ENCODE results near the gene VCL. TPM values are rescaled to one million over a fixed set of nuclear protein-coding genes. Genes with fewer than 3 reads are reported as not detected.

The VCL gene
- total RNA-seq, 2 experiments from 2014 or later: 27.8 to 29.2 TPM

GRCh38 chr10:74067373-74068352 lies 69.7 kb downstream of the VCL start:
- Mint-ChIP-seq H3K4me3 (no peak overlapping the region), H3K9me3 (peaks cover 6% of the 10 kb centered on the region)

GRCh38 chr10:74071157-74071556 lies 73.2 kb downstream of the VCL start:
- Mint-ChIP-seq H3K27me3 (no peaks in the 10 kb centered on the region), H3K4me1 (ENCODE audit: low read depth) (peaks cover 8% of the 10 kb centered on the region), H3K36me3 (peaks cover 12% of the 10 kb centered on the region), H3K4me3 (no peak overlapping the region), H3K27ac (no peak overlapping the region), H3K9me3 (no peaks in the 10 kb centered on the region)
- intact Hi-C loops (cut with micrococcal nuclease): no loop called here
- POLR2A ChIA-PET: no interaction called here
- CTCF ChIA-PET: interaction anchor here (0.8 kb wide), 1 partner anchor 10 kb away, joined by 3 read pairs; no protein-coding TSS in a partner anchor
- DNase-seq: no peak

More at GRCh38 chr10:74067373-74068352, 69.7 kb downstream of the VCL start:
- Mint-ChIP-seq H3K4me1 (ENCODE audit: low read depth) (peaks cover 11% of the 10 kb centered on the region), H3K27ac (no peak overlapping the region), H3K27me3 (no peaks in the 10 kb centered on the region), H3K36me3 (peaks cover 16% of the 10 kb centered on the region)
- ChIA-PET CTCF (no interaction called here), POLR2A (no interaction called here)
- intact Hi-C loops (cut with micrococcal nuclease): no loop called here
- DNase-seq: no peak

- peaks cover 12% of the 10 kb centered on the region for H3K4me1 Mint-ChIP-seq (ENCODE audit: low read depth)
- intact Hi-C loops (cut with micrococcal nuclease): no loop called here
- no peak for DNase-seq
- ChIA-PET CTCF (interaction anchor here (2.7 kb wide), 1 partner anchor 132 kb away, joined by 11 read pairs; no protein-coding TSS in a partner anchor), POLR2A (no interaction called here)
- no peak overlapping the region for H3K4me3 Mint-ChIP-seq
- peaks cover 14% of the 10 kb centered on the region for H3K36me3 Mint-ChIP-seq
- H3K27ac Mint-ChIP-seq: no peak overlapping the region
- H3K9me3 Mint-ChIP-seq: no peaks in the 10 kb centered on the region
- no peaks in the 10 kb centered on the region for H3K27me3 Mint-ChIP-seq
Measured at GRCh38 chr10:74072503-74072902, 74.6 kb downstream of the VCL start.

- Mint-ChIP-seq H3K36me3 (peaks cover 14% of the 10 kb centered on the region), H3K4me1 (ENCODE audit: low read depth) (peaks cover 39% of the 10 kb centered on the region), H3K9me3 (no peaks in the 10 kb centered on the region), H3K4me3 (no peak overlapping the region), H3K27ac (no peak overlapping the region), H3K27me3 (no peaks in the 10 kb centered on the region)
- DNase-seq: no peak
- intact Hi-C loops (cut with micrococcal nuclease): no loop called here
- POLR2A ChIA-PET: interaction anchor here (0.9 to 1.2 kb wide), 2 partner anchors 42 to 119 kb away, joined by 3 read pairs; no protein-coding TSS in a partner anchor
- CTCF ChIA-PET: interaction anchor here (0.7 to 1.1 kb wide), 3 partner anchors 24 to 190 kb away, joined by 3 to 4 read pairs (median 3); no protein-coding TSS in a partner anchor
Measured at GRCh38 chr10:74075906-74076305, 78.0 kb downstream of the VCL start.

- ChIA-PET POLR2A (interaction anchor here (0.5 to 1.2 kb wide), 4 partner anchors 13 to 120 kb away, joined by 3 to 5 read pairs (median 3); no protein-coding TSS in a partner anchor), CTCF (interaction anchor here (1.5 kb wide), 1 partner anchor 120 kb away, joined by 6 read pairs; no protein-coding TSS in a partner anchor)
- H3K36me3 Mint-ChIP-seq: peaks cover 14% of the 10 kb centered on the region
- no peak for DNase-seq
- no peak overlapping the region for H3K4me3 Mint-ChIP-seq
- H3K9me3 Mint-ChIP-seq: no peaks in the 10 kb centered on the region
- intact Hi-C loops (cut with micrococcal nuclease): no loop called here
- H3K27me3 Mint-ChIP-seq: no peaks in the 10 kb centered on the region
- no peak overlapping the region for H3K27ac Mint-ChIP-seq
- H3K4me1 Mint-ChIP-seq (ENCODE audit: low read depth): peaks cover 44% of the 10 kb centered on the region
Measured at GRCh38 chr10:74076961-74077360, 79.0 kb downstream of the VCL start.

- Mint-ChIP-seq H3K36me3 (peaks cover 14% of the 10 kb centered on the region), H3K4me1 (ENCODE audit: low read depth) (peaks cover 44% of the 10 kb centered on the region), H3K4me3 (no peak overlapping the region), H3K27me3 (no peaks in the 10 kb centered on the region), H3K9me3 (no peaks in the 10 kb centered on the region), H3K27ac (no peak overlapping the region)
- ChIA-PET CTCF (interaction anchor here (1.5 to 4.9 kb wide), 2 partner anchors 121 to 190 kb away, joined by 6 to 75 read pairs; no protein-coding TSS in a partner anchor), POLR2A (interaction anchor here (0.5 to 1.2 kb wide), 3 partner anchors 13 to 121 kb away, joined by 3 read pairs; no protein-coding TSS in a partner anchor)
- intact Hi-C loops (cut with micrococcal nuclease): no loop called here
- no peak for DNase-seq
Measured at GRCh38 chr10:74077416-74077815, 79.5 kb downstream of the VCL start.

GRCh38 chr10:74078037-74078436 lies 80.1 kb downstream of the VCL start:
- H3K36me3 Mint-ChIP-seq: peaks cover 11% of the 10 kb centered on the region
- H3K9me3 Mint-ChIP-seq: no peaks in the 10 kb centered on the region
- peak overlapping the region; percentile 59 for H3K27ac Mint-ChIP-seq
- intact Hi-C loops (cut with micrococcal nuclease): loop anchor here (1.0 to 2.0 kb wide), 3 partner anchors 22 to 122 kb away; no protein-coding TSS in a partner anchor
- CTCF ChIA-PET: interaction anchor here (1.5 to 6.2 kb wide), 3 partner anchors 121 to 191 kb away, joined by 6 to 75 read pairs (median 49); no protein-coding TSS in a partner anchor
- H3K4me3 Mint-ChIP-seq: no peak overlapping the region
- DNase-seq: peak; percentile 75
- H3K27me3 Mint-ChIP-seq: no peaks in the 10 kb centered on the region
- POLR2A ChIA-PET: interaction anchor here (1.1 to 1.2 kb wide), 2 partner anchors 21 to 23 kb away, joined by 3 read pairs; no protein-coding TSS in a partner anchor
- H3K4me1 Mint-ChIP-seq (ENCODE audit: low read depth): peaks cover 44% of the 10 kb centered on the region

- intact Hi-C loops (cut with micrococcal nuclease): loop anchor here (2.0 kb wide), 1 partner anchor 58 kb away; no protein-coding TSS in a partner anchor
Measured at GRCh38 chr10:74079028-74079935, 81.4 kb downstream of the VCL start.

GRCh38 chr10:74079936-74080590 lies 82.1 kb downstream of the VCL start:
- Mint-ChIP-seq H3K9me3 (no peaks in the 10 kb centered on the region), H3K27me3 (no peaks in the 10 kb centered on the region), H3K4me1 (ENCODE audit: low read depth) (peaks cover 42% of the 10 kb centered on the region), H3K4me3 (no peak overlapping the region), H3K36me3 (peaks cover 7% of the 10 kb centered on the region), H3K27ac (no peak overlapping the region)
- ChIA-PET CTCF (interaction anchor here (0.6 to 6.2 kb wide), 19 partner anchors 19 to 218 kb away, joined by 3 to 75 read pairs (median 6); partner anchors contain the start of gene PLAU), POLR2A (interaction anchor here (1.0 to 1.3 kb wide), 3 partner anchors 12 to 194 kb away, joined by 3 to 4 read pairs (median 3); no protein-coding TSS in a partner anchor)
- no peak for DNase-seq
- intact Hi-C loops (cut with micrococcal nuclease): loop anchor here (2.0 kb wide), 2 partner anchors 59 to 81 kb away; partner anchors contain the start of gene VCL

More at GRCh38 chr10:74079028-74079935, 81.4 kb downstream of the VCL start:
- DNase-seq: no peak
- Mint-ChIP-seq H3K36me3 (peaks cover 6% of the 10 kb centered on the region), H3K4me1 (ENCODE audit: low read depth) (peaks cover 37% of the 10 kb centered on the region), H3K27me3 (no peaks in the 10 kb centered on the region), H3K27ac (peak overlapping the region; percentile 59), H3K4me3 (no peak overlapping the region), H3K9me3 (no peaks in the 10 kb centered on the region)
- ChIA-PET CTCF (interaction anchor here (0.5 to 6.2 kb wide), 11 partner anchors 23 to 235 kb away, joined by 3 to 75 read pairs (median 10); partner anchors contain the start of gene PLAU), POLR2A (interaction anchor here (1.0 to 1.3 kb wide), 4 partner anchors 13 to 193 kb away, joined by 3 to 4 read pairs (median 3); no protein-coding TSS in a partner anchor)

GRCh38 chr10:74081192-74081803 lies 83.4 kb downstream of the VCL start:
- Mint-ChIP-seq H3K36me3 (peaks cover 6% of the 10 kb centered on the region), H3K27me3 (no peaks in the 10 kb centered on the region), H3K4me3 (no peak overlapping the region), H3K4me1 (ENCODE audit: low read depth) (peaks cover 45% of the 10 kb centered on the region), H3K9me3 (no peaks in the 10 kb centered on the region), H3K27ac (no peak overlapping the region)
- ChIA-PET CTCF (interaction anchor here (0.6 to 6.2 kb wide), 39 partner anchors 10 to 224 kb away, joined by 3 to 75 read pairs (median 4); partner anchors contain the start of genes PLAU and VCL), POLR2A (interaction anchor here (0.6 kb wide), 2 partner anchors 20 to 54 kb away, joined by 3 read pairs; no protein-coding TSS in a partner anchor)
- peak; percentile 58 for DNase-seq
- intact Hi-C loops (cut with micrococcal nuclease): loop anchor here (1.0 to 2.0 kb wide), 2 partner anchors 82 to 195 kb away; partner anchors contain the start of gene VCL
